A673 (cell line): ENCODE measurements around the gene DNAH5.

Experiments
- CTCF ChIP-seq: fragments of 300-800, 200-600 bp; sonication (generic); conservative IDR thresholded peaks from 2 replicates; pipeline ENCODE4 v1.5.1; 2017; ENCODE audit warnings: low read depth, mild to moderate bottlenecking, antibody characterized with exemption, low read length, moderate library complexity, mixed read lengths
- EZH2 ChIP-seq: fragments of 200-600 bp; sonication (generic); IDR thresholded peaks from 2 replicates; pipeline ENCODE4 v1.6.1; 2017; ENCODE audit warnings: borderline replicate concordance, low read depth, mild to moderate bottlenecking, mixed read lengths, antibody characterized with exemption, low read length; ENCODE audit not compliant: poor library complexity, severe bottlenecking

DNA sequence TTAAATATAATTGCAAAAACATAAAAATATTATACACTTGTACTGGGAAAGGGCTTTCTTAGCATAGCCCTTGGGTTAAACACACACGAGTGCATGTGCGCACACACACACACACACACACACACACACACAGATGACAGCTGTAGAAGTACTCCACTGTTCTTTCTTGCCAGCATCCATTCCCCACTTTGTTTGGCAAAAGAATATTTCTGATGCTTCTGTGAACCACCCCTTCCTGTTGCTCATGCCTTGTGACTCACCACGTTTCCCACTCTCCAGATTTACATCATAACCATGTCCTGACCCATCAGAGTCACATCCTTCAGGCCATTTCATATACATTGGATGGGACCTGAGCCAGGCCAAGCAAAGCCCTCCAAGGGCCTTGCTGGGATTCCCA lies 280.1 kb downstream of the DNAH5 start:
- no peak for TF ChIP-seq CTCF
- no peak for TF ChIP-seq EZH2
